Measurements from ENCODE around the gene MEAF6.

MEAF6 gene

GRCh38 chr1:37482796-37483744 is 31.5 kb downstream of the MEAF6 start:
- peak; percentile 16 for DNase-seq

- DNase-seq = peak; percentile 16
These were observed 32.4 kb downstream of the MEAF6 start for GRCh38 chr1:37482004-37482785.

GRCh38 chr1:37481289-37482003 is 33.1 kb downstream of the MEAF6 start:
- peak; percentile 34 for DNase-seq

GRCh38 chr1:37480581-37481288 is 33.8 kb downstream of the MEAF6 start:
- peak; percentile 15 for DNase-seq

- DNase-seq = no peak
These were observed 34.5 kb downstream of the MEAF6 start for GRCh38 chr1:37480125-37480466.

- peak; percentile 94 for DNase-seq
These were observed 35.1 kb downstream of the MEAF6 start for GRCh38 chr1:37479255-37480124.

- DNase-seq = no peak
These were observed 35.7 kb downstream of the MEAF6 start for GRCh38 chr1:37478890-37479254.

GRCh38 chr1:37478451-37478881 is 36.1 kb downstream of the MEAF6 start:
- DNase-seq = peak; percentile 63

GRCh38 chr1:37477946-37478345 is 36.6 kb downstream of the MEAF6 start:
- DNase-seq = peak; percentile 20

GRCh38 chr1:37477198-37477931 is 37.2 kb downstream of the MEAF6 start:
- peak; percentile 87 for DNase-seq

- DNase-seq = peak; percentile 19
These were observed 37.9 kb downstream of the MEAF6 start for GRCh38 chr1:37476460-37477197.

GRCh38 chr1:37476087-37476452 is 38.5 kb downstream of the MEAF6 start:
- peak; percentile 17 for DNase-seq

- peak; percentile 23 for DNase-seq
These were observed 39.0 kb downstream of the MEAF6 start for GRCh38 chr1:37475380-37476086.

- DNase-seq = peak; percentile 32
These were observed 39.7 kb downstream of the MEAF6 start for GRCh38 chr1:37474697-37475379.

GRCh38 chr1:37474046-37474696 is 40.4 kb downstream of the MEAF6 start, which contains the start of gene ZC3H12A:
Gene ZC3H12A (plus strand): TSS chr1:37474580. CDS start chr1:37475497, 917 bp downstream.
- peak; percentile 95 for DNase-seq

- peak; percentile 36 for DNase-seq
These were observed 41.0 kb downstream of the MEAF6 start for GRCh38 chr1:37473431-37474045.

GRCh38 chr1:37472994-37473393 is 41.6 kb downstream of the MEAF6 start:
- DNase-seq = no peak

GRCh38 chr1:37472281-37472680 is 42.3 kb downstream of the MEAF6 start:
- no peak for DNase-seq
